CD4-positive, alpha-beta T cell treated with Interleukin-6 for 4 hours (primary cell): ENCODE results near the gene CACNB2.

ENCODE experiments used
- DNase-seq: peaks from one replicate; pipeline ENCODE4 v3.0.0-alpha.2; 2020; ENCODE audit warnings: mixed read lengths

The CACNB2 gene

GRCh38 chr10:18474118-18474455, 333.9 kb downstream of the CACNB2 start:
- no peak for DNase-seq

- no peak for DNase-seq
Observed at GRCh38 chr10:18476076-18476647, 335.9 kb downstream of the CACNB2 start.

- DNase-seq, result no peak
Observed at GRCh38 chr10:18478354-18478753, 338.1 kb downstream of the CACNB2 start.

DNA sequence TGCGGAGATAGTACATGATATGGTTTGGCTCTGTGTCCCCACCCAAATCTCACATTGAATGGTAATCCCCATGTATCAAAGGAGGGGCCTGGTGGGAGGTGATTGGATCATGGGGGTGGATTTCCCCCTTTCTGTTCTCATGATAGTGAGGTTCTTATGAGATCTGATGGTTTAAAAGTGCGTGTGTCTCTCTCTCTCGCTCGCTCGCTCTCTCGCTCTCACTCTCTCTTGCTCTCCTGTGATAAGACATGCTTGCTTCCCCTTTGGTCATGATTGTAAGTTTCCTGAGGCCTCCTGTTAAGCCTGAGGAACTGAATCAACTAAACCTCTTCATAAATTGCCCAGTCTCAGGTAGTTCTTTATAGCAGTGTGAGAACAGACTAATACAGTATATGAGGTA, 339.3 kb downstream of the CACNB2 start:
- no peak for DNase-seq

DNA sequence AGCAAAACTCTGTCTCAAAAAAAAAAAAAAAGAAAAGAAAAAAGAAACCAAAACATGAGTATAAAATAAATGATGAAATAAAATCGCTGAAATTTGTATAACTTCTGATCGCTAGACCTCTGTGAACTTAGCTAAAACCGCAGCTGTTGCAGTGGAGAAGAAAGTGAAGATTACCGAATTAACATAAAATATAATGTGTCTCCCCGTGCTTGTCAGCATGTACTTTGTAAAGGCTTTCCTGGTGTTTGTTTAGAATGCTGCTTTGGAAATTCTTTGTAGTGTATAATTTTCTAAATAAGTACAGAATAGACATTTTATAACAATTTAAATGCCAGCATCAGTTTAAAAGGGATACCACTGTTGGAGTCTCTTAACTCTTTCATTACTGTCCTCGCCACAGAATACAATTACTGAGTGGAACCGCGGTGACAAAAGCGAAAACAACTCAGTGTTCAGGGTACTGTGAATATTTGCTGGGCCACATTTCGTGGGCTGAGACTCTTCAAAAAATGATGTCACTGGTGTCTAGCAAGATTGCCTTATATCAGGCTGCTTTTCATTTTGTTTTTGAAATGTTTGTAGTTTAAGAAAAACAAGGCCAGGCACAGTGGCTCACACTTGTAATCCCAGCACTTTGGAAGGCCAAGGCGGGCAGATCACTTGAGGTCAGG, 343.4 kb downstream of the CACNB2 start:
- no peak for DNase-seq

DNA sequence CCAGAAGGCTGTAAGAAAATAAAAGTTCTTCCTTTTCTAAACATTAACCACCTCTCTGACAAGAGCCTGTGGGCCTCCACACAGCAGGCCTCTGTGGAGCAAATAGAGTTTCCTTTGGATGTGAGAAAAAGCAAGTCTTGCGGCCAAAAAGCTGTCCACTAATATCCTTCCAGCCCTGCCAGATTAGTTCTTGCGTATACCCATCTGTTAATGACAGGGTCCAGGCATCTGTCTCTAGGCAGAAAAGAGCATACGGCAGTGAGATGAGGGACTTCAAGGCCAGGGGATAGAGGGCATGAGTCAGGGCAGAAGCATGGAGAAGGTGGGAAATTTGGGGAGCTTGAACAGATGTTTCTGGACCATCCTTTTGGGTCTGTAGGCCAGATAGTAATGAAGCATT, 346.2 kb downstream of the CACNB2 start:
- no peak for DNase-seq

- no peak for DNase-seq
Observed at GRCh38 chr10:18490755-18491154, 350.5 kb downstream of the CACNB2 start.

GRCh38 chr10:18497806-18498369, 357.7 kb downstream of the CACNB2 start:
- DNase-seq, result no peak

DNA sequence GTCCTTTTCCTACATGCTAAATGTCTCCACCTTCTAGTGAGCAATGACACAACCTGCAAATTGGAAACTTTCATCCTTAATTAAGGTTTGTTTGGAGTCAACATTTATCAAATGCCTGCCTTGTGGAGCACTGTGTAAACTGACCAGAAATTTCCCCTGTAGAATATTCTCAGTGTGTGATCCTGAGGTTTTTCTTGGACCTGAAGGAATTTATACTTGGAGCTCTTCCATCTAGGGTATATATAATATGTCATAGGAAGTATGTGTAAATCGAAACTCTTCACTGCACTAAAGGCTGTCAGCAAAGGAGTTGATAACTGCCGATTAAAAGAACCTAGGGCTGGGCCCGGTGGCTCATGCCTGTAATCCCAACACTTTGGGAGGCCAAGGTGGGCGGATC, 358.8 kb downstream of the CACNB2 start:
- no peak for DNase-seq

- no peak for DNase-seq
Observed at GRCh38 chr10:18500576-18500975, 360.4 kb downstream of the CACNB2 start.

- no peak for DNase-seq
Observed at GRCh38 chr10:18501198-18501597, 361.0 kb downstream of the CACNB2 start.

GRCh38 chr10:18501629-18502028, 361.4 kb downstream of the CACNB2 start:
- DNase-seq, result no peak

DNA sequence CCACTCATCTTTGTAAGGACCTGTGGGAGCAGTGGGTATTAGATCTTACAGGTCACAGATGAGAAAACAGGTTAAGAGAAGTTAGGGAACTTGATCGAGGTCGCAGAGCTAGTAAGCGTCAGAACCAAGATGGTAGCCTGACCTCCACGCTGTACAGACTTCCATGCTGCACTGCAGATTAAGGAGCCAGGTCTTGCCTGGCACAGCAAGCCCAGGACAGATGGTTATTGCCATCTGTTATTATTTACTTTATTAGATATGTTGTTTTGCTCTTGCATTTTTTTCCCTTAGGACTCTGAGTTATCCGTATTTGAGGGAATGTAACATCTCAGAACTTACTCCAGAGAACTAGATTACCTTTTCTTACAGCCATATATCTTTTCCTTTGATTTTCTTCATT, 363.9 kb downstream of the CACNB2 start:
- DNase-seq, result no peak

DNA sequence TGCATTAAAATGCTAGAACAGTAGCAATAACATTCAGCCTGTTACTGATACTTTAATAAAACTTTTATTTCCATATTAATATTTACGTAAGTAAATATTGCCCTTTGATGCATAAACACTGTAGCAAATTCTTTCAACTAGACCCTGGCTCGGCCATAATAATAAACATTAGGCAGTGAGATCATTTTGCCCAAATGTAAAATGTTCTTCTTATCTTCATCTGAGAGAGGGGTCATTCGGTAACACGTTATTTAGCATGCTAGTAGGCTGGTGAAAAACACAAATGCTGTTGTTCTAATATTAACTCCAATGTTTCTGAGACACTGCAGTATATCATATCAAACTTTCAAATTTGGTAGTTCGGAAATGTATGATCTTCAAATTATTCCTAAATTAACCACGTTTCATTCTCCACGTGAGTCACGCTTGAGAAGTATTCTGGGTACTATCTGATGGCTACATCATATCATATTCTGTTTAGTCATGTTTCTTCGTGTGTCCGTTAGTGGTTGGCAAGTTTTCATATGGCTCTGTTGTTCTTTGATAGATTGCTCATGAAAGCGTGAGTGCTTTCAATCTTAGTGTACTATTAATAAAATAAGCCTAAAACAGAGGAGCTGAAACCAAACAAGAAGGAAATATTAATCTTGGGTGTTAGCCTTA, 365.4 kb downstream of the CACNB2 start:
- DNase-seq, result no peak

- DNase-seq, result no peak
Observed at GRCh38 chr10:18508587-18508986, 368.4 kb downstream of the CACNB2 start.

DNA sequence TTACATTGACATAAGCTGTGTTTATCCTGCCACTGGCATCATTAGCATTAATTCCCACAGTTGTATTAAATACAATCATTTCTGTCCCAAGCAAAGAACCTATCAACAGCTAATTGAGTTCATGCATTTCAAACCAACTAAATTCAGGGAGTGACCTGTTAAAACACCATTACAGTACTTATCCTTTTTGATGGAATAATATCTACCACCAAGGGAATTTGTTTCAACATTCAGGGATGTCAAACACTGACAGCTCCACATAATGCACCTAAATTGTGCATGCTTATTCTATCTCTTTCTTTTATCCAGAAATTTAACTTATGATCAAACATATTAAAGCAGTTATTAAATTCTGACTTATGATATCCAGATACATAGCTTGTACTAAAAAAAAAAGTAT, 374.3 kb downstream of the CACNB2 start:
- DNase-seq, result no peak

DNA sequence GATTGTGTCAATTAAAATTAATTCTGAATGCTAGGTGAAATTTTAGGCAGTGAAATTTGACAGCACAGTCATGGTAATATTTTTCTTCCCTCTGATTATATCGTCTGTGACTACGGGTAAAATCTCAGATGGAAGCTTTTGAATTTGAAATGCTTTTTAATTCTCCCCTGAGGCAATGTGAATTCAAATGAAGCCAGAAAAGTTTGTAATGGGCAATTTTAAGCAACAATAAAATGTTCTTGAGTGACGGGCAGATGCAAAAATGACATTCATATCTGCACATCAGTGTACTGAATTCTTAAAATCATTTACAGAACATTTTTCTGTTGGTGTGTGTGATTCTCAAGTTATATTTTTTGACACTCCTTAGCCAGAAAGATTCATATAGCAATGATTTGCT, 376.6 kb downstream of the CACNB2 start:
- DNase-seq, result no peak

DNA sequence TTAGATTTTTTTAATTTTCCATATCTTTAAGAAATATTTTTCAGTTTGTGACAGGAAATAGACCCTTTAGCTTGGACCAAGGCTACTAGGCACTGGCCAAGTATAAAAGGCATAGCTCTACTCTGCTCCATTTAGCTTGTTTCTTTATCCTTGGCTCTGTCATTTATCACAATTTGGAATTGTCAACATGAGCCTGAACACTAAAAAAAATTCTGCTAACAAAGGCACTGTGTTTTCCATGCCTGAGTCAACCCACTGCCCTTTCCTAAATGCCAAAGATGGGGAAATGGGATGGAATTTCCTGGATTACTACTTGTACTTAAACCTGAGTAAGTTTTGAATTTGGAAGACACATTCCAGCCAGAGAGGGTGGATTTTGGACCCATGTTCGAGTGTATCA, 382.8 kb downstream of the CACNB2 start:
- DNase-seq, result no peak

DNA sequence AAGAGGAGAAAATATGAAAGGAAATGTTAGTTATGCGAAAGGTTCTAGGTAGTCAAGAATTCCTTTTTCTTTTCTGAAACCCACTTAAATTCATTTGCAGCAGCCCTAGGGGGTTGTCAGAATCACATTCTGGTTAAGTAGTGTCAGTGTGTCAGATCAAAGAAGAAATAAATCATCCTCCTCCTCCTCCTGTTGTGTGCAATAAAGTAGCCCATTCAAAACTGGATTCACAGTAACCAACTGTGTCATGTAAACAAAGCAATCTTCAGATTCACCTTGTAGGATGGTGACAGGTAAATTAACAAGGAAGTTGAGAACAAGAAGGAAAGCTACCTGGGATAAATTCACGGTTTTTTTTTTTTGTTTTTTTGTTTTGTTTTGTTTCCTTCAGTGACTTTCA, 383.6 kb downstream of the CACNB2 start:
- no peak for DNase-seq

- DNase-seq, result no peak
Observed at GRCh38 chr10:18527687-18528086, 387.5 kb downstream of the CACNB2 start.

- no peak for DNase-seq
Observed at GRCh38 chr10:18528292-18528691, 388.1 kb downstream of the CACNB2 start.

- DNase-seq, result no peak
Observed at GRCh38 chr10:18532881-18533535, 392.8 kb downstream of the CACNB2 start.

DNA sequence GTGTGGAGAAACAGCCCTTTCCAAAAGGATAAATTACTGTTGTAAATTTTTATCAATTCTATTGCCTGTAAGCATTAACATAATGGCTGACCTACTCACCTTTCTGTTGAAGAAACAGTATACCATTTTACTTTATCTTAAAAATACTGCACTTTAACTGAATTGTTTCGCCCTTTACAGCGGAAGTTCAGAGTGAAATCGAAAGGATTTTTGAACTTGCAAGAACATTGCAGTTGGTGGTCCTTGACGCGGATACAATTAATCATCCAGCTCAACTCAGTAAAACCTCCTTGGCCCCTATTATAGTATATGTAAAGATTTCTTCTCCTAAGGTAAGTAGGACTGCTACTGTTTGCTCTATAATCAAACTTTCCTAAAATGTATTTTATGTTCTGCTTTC, 393.7 kb downstream of the CACNB2 start:
- no peak for DNase-seq

GRCh38 chr10:18539335-18539734, 399.1 kb downstream of the CACNB2 start:
- no peak for DNase-seq
